Keratinocyte (primary cell): ENCODE data around the gene SNAPC1. TPM values are rescaled to one million over a fixed set of nuclear protein-coding genes. Genes with fewer than 3 reads are reported as not detected.

ENCODE experiments used
- DNase-seq: peaks from one replicate; pipeline ENCODE4 v3.0.0-alpha.2; 2011; ENCODE audit warnings: low read depth, missing footprints, low spot score
- FAIRE-seq: peaks from 2 replicates; lab custom pipeline; 2011; peaks lifted over from hg19 to GRCh38; lab: Jason Lieb, UNC
- H2AFZ ChIP-seq: 2 replicates; pipeline ENCODE4 v1.6.0; 2012; ENCODE audit warnings: low read length, control low read depth, inconsistent platforms; ENCODE audit not compliant: control insufficient read depth
- H3K27ac ChIP-seq: 2 replicates; pipeline ENCODE4 v1.5.1; 2011; ENCODE audit warnings: low read length; ENCODE audit not compliant: control insufficient read depth, insufficient read depth
- H3K27me3 ChIP-seq: 3 replicates; pipeline ENCODE4 v1.6.0; 2011; ENCODE audit warnings: low read length; ENCODE audit not compliant: control insufficient read depth, insufficient read depth; ENCODE audit errors: extremely low read depth
- H3K36me3 ChIP-seq, 2 experiments: 2 replicates in 1 of 2; 3 replicates in 1 of 2; pipeline ENCODE4 v1.5.1; 2011; ENCODE audit warnings: low read length in 2 of 2, mild to moderate bottlenecking in 1 of 2; ENCODE audit not compliant: control insufficient read depth in 2 of 2, insufficient read depth in 2 of 2; ENCODE audit errors: extremely low read depth in 1 of 2
- H3K4me1 ChIP-seq: 3 replicates; pipeline ENCODE4 v1.5.1; 2011; ENCODE audit warnings: low read length; ENCODE audit not compliant: control insufficient read depth, insufficient read depth; ENCODE audit errors: extremely low read depth
- H3K4me2 ChIP-seq: 3 replicates; pipeline ENCODE4 v1.6.0; 2011; ENCODE audit warnings: low read depth, low read length; ENCODE audit not compliant: control insufficient read depth, insufficient read depth; ENCODE audit errors: extremely low read depth
- H3K4me3 ChIP-seq, 3 experiments: fragments of 200-600 bp in 1 of 3; sonication (generic) in 1 of 3; 2 replicates in 2 of 3; 3 replicates in 1 of 3; pipeline ENCODE4 v1.5.1; 2011 to 2016; ENCODE audit warnings: low read length in 3 of 3, mild to moderate bottlenecking in 3 of 3, control low read depth in 2 of 3, inconsistent platforms in 1 of 3, low read depth in 1 of 3, mixed read lengths in 1 of 3, mixed run types in 1 of 3, moderate library complexity in 1 of 3; ENCODE audit not compliant: control insufficient read depth in 2 of 3, insufficient read depth in 2 of 3; ENCODE audit errors: extremely low read depth in 1 of 3
- H3K79me2 ChIP-seq: 2 replicates; pipeline ENCODE4 v1.6.0; 2012; ENCODE audit warnings: low read length; ENCODE audit not compliant: control insufficient read depth, insufficient read depth
- H3K9ac ChIP-seq: 3 replicates; pipeline ENCODE4 v1.6.0; 2011; ENCODE audit warnings: low read length; ENCODE audit not compliant: control insufficient read depth, insufficient read depth; ENCODE audit errors: extremely low read depth
- H3K9me1 ChIP-seq: 3 replicates; pipeline ENCODE4 v1.6.0; 2011; ENCODE audit warnings: low read length; ENCODE audit not compliant: control insufficient read depth, insufficient read depth; ENCODE audit errors: extremely low read depth
- H3K9me3 ChIP-seq: 2 replicates; pipeline ENCODE4 v1.5.1; 2012; ENCODE audit warnings: low read depth, low read length; ENCODE audit not compliant: control insufficient read depth
- H4K20me1 ChIP-seq: 3 replicates; pipeline ENCODE4 v1.6.0; 2011; ENCODE audit warnings: low read length; ENCODE audit not compliant: control insufficient read depth, insufficient read depth; ENCODE audit errors: extremely low read depth
- EZH2 ChIP-seq: IDR thresholded peaks from one replicate; pipeline ENCODE4 v1.6.1; 2012; ENCODE audit warnings: inconsistent platforms, mild to moderate bottlenecking, low read length, moderate library complexity
- dilution Hi-C: fragments of 300-500 bp; cut with MboI; formaldehyde crosslinking; loops from one replicate; pipeline ENCODE4 v1.7.0; 2020; ENCODE audit warnings: low sequenced_read_pairs; ENCODE audit not compliant: extremely low pct_ligation_motif_present
- polyA plus RNA-seq, 5 experiments: library from polyadenylated mRNA; depleted of rRNA in 3 of 5; stranded (reverse) in 3 of 5; stranded (forward) in 1 of 5; unstranded in 1 of 5; fragments of >200 nt; gene quantifications; 1 replicate in 1 of 5; 2 replicates in 3 of 5; 3 replicates in 1 of 5; pipeline versions ENCODE4 v1.2.1 to v1.2.3, GENCODE V29; 2011 to 2012; ENCODE audit warnings: missing spikeins in 2 of 5, low read depth in 1 of 5, low replicate concordance in 1 of 5
- TF ChIP-seq, protein P1 (sequence below), 3 experiments: IDR thresholded peaks in 1 of 3; conservative IDR thresholded peaks in 1 of 3; optimal IDR thresholded peaks in 1 of 3; 2 replicates in 2 of 3; 3 replicates in 1 of 3; pipeline versions ENCODE3 to v1.5.1; 2011; ENCODE audit warnings: low read length in 3 of 3, mild to moderate bottlenecking in 3 of 3, moderate library complexity in 2 of 3, control low read depth in 1 of 3, inconsistent platforms in 1 of 3; ENCODE audit not compliant: insufficient read depth in 2 of 3; ENCODE audit errors: extremely low read depth in 1 of 3

The SNAPC1 gene
- polyA plus RNA-seq, 1 donor (not counting 4 experiments of a cell fraction or from before 2014, with no cell fraction given), result 17.7 TPM

DNA sequence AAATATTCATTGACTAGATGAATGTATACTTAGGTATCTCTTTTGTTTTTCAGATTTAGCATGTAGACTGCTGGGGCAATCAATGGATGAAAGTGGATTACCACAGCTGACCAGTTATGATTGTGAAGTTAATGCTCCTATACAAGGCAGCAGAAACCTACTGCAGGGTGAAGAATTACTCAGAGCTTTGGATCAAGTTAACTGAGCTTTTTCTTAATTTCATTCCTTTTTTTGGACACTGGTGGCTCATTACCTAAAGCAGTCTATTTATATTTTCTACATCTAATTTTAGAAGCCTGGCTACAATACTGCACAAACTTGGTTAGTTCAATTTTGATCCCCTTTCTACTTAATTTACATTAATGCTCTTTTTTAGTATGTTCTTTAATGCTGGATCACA, 15.3 kb upstream of the SNAPC1 start:
- TF ChIP-seq, protein P1, sequence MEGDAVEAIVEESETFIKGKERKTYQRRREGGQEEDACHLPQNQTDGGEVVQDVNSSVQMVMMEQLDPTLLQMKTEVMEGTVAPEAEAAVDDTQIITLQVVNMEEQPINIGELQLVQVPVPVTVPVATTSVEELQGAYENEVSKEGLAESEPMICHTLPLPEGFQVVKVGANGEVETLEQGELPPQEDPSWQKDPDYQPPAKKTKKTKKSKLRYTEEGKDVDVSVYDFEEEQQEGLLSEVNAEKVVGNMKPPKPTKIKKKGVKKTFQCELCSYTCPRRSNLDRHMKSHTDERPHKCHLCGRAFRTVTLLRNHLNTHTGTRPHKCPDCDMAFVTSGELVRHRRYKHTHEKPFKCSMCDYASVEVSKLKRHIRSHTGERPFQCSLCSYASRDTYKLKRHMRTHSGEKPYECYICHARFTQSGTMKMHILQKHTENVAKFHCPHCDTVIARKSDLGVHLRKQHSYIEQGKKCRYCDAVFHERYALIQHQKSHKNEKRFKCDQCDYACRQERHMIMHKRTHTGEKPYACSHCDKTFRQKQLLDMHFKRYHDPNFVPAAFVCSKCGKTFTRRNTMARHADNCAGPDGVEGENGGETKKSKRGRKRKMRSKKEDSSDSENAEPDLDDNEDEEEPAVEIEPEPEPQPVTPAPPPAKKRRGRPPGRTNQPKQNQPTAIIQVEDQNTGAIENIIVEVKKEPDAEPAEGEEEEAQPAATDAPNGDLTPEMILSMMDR (optimal IDR thresholded peaks at IDR 0.05 in 1 of 3, IDR thresholded peaks at IDR 0.05 in 1 of 3, conservative IDR thresholded peaks at IDR 0.05 in 1 of 3; ENCODE audit: extremely low read depth in 1 of 3, insufficient read depth in 2 of 3, low read length in 3 of 3), result no peak
- no peak for TF ChIP-seq EZH2
- Histone ChIP-seq H3K27ac (no peak overlapping the region), H3K36me3 (peaks cover 12 to 13% of the 10 kb centered on the region in 2 experiments), H3K4me3 (no peak overlapping the region), H3K4me2 (no peak overlapping the region), H3K27me3 (no peaks in the 10 kb centered on the region), H3K9me1 (no peaks in the 10 kb centered on the region), H3K9ac (no peak overlapping the region), H2AFZ (no peak overlapping the region), H3K9me3 (no peaks in the 10 kb centered on the region), H3K79me2 (peaks cover 2% of the 10 kb centered on the region), H3K4me1 (peaks cover 10% of the 10 kb centered on the region), H4K20me1 (no peaks in the 10 kb centered on the region)
- dilution Hi-C loops, result loop anchor here (10.0 kb wide), 1 partner anchor 282 kb away; no protein-coding TSS in a partner anchor
- DNase-seq, result no peak
- no peak for FAIRE-seq

DNA sequence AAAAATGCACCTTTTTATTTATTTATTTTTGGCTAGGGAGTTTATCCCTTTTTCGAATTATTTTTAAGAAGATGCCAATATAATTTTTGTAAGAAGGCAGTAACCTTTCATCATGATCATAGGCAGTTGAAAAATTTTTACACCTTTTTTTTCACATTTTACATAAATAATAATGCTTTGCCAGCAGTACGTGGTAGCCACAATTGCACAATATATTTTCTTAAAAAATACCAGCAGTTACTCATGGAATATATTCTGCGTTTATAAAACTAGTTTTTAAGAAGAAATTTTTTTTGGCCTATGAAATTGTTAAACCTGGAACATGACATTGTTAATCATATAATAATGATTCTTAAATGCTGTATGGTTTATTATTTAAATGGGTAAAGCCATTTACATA, 14.9 kb upstream of the SNAPC1 start:
- H3K9ac ChIP-seq, result no peak overlapping the region

More for the DNA sequence above, 14.9 kb upstream of the SNAPC1 start:
- TF ChIP-seq EZH2, result no peak
- TF ChIP-seq, protein P1 (optimal IDR thresholded peaks at IDR 0.05 in 1 of 3, IDR thresholded peaks at IDR 0.05 in 1 of 3, conservative IDR thresholded peaks at IDR 0.05 in 1 of 3; ENCODE audit: extremely low read depth in 1 of 3, insufficient read depth in 2 of 3, low read length in 3 of 3), result no peak
- H4K20me1 ChIP-seq, result no peaks in the 10 kb centered on the region
- DNase-seq (no peak), FAIRE-seq (no peak)
- no peaks in the 10 kb centered on the region for H3K9me1 ChIP-seq
- dilution Hi-C loops, result loop anchor here (10.0 kb wide), 1 partner anchor 283 kb away; no protein-coding TSS in a partner anchor
- peaks cover 10 to 12% of the 10 kb centered on the region in 2 experiments for H3K36me3 ChIP-seq
- H3K4me1 ChIP-seq, result peaks cover 15% of the 10 kb centered on the region
- H3K79me2 ChIP-seq, result peaks cover 2% of the 10 kb centered on the region
- no peak overlapping the region for H3K4me3 ChIP-seq
- no peak overlapping the region for H2AFZ ChIP-seq
- H3K4me2 ChIP-seq, result no peak overlapping the region
- no peak overlapping the region for H3K27ac ChIP-seq
- H3K9me3 ChIP-seq, result no peaks in the 10 kb centered on the region
- no peaks in the 10 kb centered on the region for H3K27me3 ChIP-seq
